Glutamatergic neuron (in vitro differentiated cells): ENCODE measurements around the gene HNRNPA0. TPM values are rescaled to one million over a fixed set of nuclear protein-coding genes. Genes with fewer than 3 reads are reported as not detected.

Experiments used
- DNase-seq: peaks from one replicate; pipeline ENCODE4 v3.0.0; 2022
- H3K27ac Mint-ChIP-seq: one replicate; pipeline ENCODE4 v1.8.0; 2020; ENCODE audit warnings: mild to moderate bottlenecking, mixed read lengths, inconsistent platforms; ENCODE audit not compliant: unreplicated experiment
- H3K27me3 Mint-ChIP-seq: one replicate; pipeline ENCODE4 v1.8.0; 2020; ENCODE audit warnings: mild to moderate bottlenecking, moderate library complexity, mixed read lengths, inconsistent platforms; ENCODE audit not compliant: unreplicated experiment
- H3K36me3 Mint-ChIP-seq: one replicate; pipeline ENCODE4 v1.8.0; 2020; ENCODE audit warnings: mild to moderate bottlenecking, mixed read lengths, inconsistent platforms; ENCODE audit not compliant: unreplicated experiment
- H3K4me1 Mint-ChIP-seq: one replicate; pipeline ENCODE4 v1.8.0; 2020; ENCODE audit warnings: mild to moderate bottlenecking, low read depth, mixed read lengths, inconsistent platforms; ENCODE audit not compliant: unreplicated experiment
- H3K4me3 Mint-ChIP-seq: one replicate; pipeline ENCODE4 v1.8.0; 2020; ENCODE audit warnings: mild to moderate bottlenecking, mixed read lengths, inconsistent platforms; ENCODE audit not compliant: unreplicated experiment
- H3K9me3 Mint-ChIP-seq: one replicate; pipeline ENCODE4 v1.8.0; 2020; ENCODE audit warnings: mild to moderate bottlenecking, moderate library complexity, mixed read lengths, inconsistent platforms; ENCODE audit not compliant: unreplicated experiment
- total RNA-seq: library from RNA; stranded (reverse); fragmentation: NEBNext Ultra II Directional; extraction: Animal tissue kit (Norgen Biotek cat#: 25700); gene quantifications from one replicate; pipeline ENCODE4 v1.2.1, GENCODE V29; 2021; ENCODE audit not compliant: unreplicated experiment
- TF ChIP-seq, protein P1 (sequence below): fragments of 200-600 bp; sonication (generic); IDR thresholded peaks from one replicate; pipeline ENCODE4 v1.5.0; 2021; ENCODE audit not compliant: partially characterized antibody, unreplicated experiment

The HNRNPA0 gene
- total RNA-seq, 1 donor from 2014 or later: 65.2 TPM

DNA sequence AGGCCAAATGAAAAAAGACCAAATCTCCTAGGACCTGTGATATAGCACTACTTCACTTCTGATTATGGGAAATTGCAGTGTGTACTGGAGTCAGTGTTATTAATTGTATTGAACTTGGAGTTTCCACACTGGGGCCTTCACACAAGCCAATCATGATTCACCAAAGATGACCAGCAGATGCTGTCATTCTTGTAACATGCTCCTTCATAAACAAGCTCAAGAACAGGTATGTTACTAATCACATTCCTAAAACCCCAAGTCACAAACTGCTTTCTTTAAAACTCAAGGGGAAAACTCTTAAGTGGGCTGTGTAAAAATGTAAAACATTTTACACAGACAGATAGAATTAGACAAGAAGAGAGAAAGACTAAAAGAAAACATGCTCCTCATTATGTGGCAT, 23.8 kb downstream of the HNRNPA0 start:
- no peaks in the 10 kb centered on the region for H3K36me3 Mint-ChIP-seq
- H3K9me3 Mint-ChIP-seq: peaks cover 2% of the 10 kb centered on the region
- TF ChIP-seq, protein P1, sequence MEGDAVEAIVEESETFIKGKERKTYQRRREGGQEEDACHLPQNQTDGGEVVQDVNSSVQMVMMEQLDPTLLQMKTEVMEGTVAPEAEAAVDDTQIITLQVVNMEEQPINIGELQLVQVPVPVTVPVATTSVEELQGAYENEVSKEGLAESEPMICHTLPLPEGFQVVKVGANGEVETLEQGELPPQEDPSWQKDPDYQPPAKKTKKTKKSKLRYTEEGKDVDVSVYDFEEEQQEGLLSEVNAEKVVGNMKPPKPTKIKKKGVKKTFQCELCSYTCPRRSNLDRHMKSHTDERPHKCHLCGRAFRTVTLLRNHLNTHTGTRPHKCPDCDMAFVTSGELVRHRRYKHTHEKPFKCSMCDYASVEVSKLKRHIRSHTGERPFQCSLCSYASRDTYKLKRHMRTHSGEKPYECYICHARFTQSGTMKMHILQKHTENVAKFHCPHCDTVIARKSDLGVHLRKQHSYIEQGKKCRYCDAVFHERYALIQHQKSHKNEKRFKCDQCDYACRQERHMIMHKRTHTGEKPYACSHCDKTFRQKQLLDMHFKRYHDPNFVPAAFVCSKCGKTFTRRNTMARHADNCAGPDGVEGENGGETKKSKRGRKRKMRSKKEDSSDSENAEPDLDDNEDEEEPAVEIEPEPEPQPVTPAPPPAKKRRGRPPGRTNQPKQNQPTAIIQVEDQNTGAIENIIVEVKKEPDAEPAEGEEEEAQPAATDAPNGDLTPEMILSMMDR: no peak
- H3K4me3 Mint-ChIP-seq: no peak overlapping the region
- no peak overlapping the region for H3K27ac Mint-ChIP-seq
- H3K27me3 Mint-ChIP-seq: no peaks in the 10 kb centered on the region
- no peak for DNase-seq
- H3K4me1 Mint-ChIP-seq: peaks cover 7% of the 10 kb centered on the region

- TF ChIP-seq, protein P1: no peak
- Mint-ChIP-seq H3K27ac (no peak overlapping the region), H3K9me3 (no peaks in the 10 kb centered on the region), H3K36me3 (no peaks in the 10 kb centered on the region), H3K4me1 (no peaks in the 10 kb centered on the region), H3K4me3 (no peak overlapping the region), H3K27me3 (no peaks in the 10 kb centered on the region)
- DNase-seq: no peak
These were observed 26.1 kb downstream of the HNRNPA0 start for GRCh38 chr5:137728048-137728447.

DNA sequence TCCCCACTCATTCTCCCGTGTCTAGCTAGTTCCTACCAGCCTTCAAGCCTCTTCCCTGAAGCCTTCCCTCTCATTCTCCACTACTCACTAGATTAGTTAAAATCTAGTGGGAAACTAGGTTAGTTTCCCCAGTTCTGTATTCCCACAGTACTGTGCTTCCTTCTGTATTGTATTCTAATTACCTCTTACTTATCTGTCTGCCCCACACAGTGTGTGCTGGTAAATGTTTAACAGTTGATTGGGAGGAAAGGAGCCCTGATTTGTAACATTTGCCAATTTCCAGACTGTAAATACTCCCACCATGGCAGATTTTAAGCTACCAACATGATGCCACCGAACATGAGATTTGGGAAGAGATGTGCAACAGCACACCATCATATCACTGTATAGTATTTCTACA, 26.5 kb downstream of the HNRNPA0 start:
- DNase-seq: no peak

DNA sequence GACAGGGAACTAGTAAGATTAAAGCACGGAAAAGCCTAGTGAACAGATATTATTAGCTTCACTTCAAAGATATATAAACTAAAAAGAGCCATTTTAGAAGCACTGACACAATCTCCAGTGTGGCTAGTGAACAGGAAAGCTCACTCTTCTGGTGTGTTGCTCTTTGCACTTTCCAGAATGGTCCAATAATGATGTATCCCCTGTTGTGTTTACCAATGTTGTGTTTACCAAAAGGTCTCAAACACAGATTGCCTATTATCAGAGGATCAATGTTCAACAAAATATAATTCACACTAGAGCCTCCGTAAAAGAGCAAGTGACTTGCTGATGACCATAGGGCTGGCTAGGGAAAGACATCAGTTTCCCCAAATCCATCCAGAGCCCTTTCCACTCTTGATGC, 29.9 kb downstream of the HNRNPA0 start:
- no peak overlapping the region for H3K27ac Mint-ChIP-seq
- no peak overlapping the region for H3K4me3 Mint-ChIP-seq
- no peak for DNase-seq
- no peaks in the 10 kb centered on the region for H3K4me1 Mint-ChIP-seq
- no peaks in the 10 kb centered on the region for H3K9me3 Mint-ChIP-seq
- H3K36me3 Mint-ChIP-seq: no peaks in the 10 kb centered on the region
- no peaks in the 10 kb centered on the region for H3K27me3 Mint-ChIP-seq
- TF ChIP-seq, protein P1: no peak

More for the DNA sequence above, 26.5 kb downstream of the HNRNPA0 start:
- H3K4me3 Mint-ChIP-seq: no peak overlapping the region
- H3K36me3 Mint-ChIP-seq: no peaks in the 10 kb centered on the region
- no peaks in the 10 kb centered on the region for H3K27me3 Mint-ChIP-seq
- no peak overlapping the region for H3K27ac Mint-ChIP-seq
- TF ChIP-seq, protein P1: no peak
- H3K4me1 Mint-ChIP-seq: no peaks in the 10 kb centered on the region
- no peaks in the 10 kb centered on the region for H3K9me3 Mint-ChIP-seq

DNA sequence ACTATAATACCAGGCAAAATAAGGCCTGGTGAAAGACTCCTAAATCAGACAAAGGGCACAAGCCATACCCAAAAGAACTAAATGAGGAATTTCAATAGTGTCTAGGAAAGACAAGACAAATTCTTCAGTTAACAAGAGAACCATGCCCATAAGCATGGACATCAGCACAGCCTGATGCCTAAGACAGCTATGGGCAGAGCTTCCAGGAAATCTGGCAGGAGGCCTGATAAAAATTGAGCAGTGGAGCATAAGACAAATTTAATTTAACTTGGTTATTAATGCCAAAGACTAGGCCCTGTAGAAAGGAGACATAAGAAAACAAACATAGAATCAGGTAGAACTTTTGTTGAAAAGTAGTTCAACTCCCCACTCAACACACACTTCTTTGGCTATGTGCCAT, 35.6 kb downstream of the HNRNPA0 start:
- H3K27ac Mint-ChIP-seq: no peak overlapping the region

More for the DNA sequence above, 35.6 kb downstream of the HNRNPA0 start:
- TF ChIP-seq, protein P1: no peak
- no peak for DNase-seq
- no peaks in the 10 kb centered on the region for H3K27me3 Mint-ChIP-seq
- no peak overlapping the region for H3K4me3 Mint-ChIP-seq
- no peaks in the 10 kb centered on the region for H3K4me1 Mint-ChIP-seq
- H3K9me3 Mint-ChIP-seq: no peaks in the 10 kb centered on the region
- H3K36me3 Mint-ChIP-seq: no peaks in the 10 kb centered on the region
